HG03442 (cell line): ENCODE measurements around the gene SRRM3.
"Not testable (repeated sequence)": the region's sequence is repeated elsewhere in the genome, so short reads cannot be mapped to it uniquely, and the experiment has no call there.

Experiments used
- ATAC-seq: cut with Tn5 transposase; IDR thresholded peaks from one replicate; pipeline ENCODE4 v1.9.1; 2021; ENCODE audit warnings: mild to moderate bottlenecking, moderate library complexity; ENCODE audit not compliant: unreplicated experiment

The SRRM3 gene

DNA sequence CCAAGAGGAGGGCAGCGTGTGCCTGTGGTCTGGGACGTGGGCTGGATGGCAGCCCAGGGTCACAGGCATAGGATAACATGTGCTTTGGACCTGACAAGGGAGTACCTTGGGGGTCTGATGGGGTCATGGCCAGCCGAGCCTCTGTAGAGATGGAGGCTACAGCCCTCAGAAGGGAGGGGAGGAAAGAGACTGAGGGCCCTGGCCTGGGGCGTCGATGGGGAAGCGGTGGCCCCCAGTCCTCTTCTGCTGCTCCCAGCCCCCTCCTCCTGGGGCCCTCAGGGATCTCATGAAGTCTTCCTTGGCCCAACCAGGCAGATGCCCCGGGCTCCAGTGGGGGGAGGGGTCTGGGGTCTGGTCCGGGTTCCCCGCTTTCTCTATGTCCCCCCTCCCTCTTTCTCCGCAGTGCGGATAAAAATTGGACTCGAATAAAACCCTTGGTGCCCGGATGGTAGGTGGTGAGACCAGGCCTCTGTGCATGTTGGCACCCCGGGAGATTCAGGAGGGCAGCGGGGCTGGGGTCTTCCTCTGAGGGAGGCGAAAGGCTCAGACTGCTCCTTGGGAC lies 85.2 kb downstream of the SRRM3 start:
- no peak for ATAC-seq

DNA sequence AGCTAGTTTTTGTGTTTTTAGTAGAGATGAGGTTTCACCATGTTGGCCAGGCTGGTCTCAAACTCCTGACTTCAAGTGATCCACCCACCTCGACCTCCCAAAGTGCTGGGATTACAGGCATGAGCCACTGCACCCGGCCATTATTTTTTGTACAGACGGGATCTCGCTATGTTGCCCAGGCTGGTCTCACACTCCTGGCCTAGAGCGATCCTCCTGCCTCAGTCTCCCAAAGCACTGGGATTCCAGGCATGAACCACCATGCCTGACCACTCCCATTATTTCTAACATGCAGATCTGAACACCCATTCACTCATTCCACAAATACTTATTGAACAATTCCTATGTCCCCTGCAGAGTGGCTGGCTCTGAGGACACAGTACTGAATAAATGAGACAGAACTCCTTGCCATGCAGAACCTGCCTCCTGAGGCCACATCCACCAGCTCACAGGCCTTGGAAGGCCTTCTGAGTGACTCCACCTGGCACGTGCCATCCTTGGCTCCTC lies 89.2 kb downstream of the SRRM3 start:
- ATAC-seq = not testable (repeated sequence)

DNA sequence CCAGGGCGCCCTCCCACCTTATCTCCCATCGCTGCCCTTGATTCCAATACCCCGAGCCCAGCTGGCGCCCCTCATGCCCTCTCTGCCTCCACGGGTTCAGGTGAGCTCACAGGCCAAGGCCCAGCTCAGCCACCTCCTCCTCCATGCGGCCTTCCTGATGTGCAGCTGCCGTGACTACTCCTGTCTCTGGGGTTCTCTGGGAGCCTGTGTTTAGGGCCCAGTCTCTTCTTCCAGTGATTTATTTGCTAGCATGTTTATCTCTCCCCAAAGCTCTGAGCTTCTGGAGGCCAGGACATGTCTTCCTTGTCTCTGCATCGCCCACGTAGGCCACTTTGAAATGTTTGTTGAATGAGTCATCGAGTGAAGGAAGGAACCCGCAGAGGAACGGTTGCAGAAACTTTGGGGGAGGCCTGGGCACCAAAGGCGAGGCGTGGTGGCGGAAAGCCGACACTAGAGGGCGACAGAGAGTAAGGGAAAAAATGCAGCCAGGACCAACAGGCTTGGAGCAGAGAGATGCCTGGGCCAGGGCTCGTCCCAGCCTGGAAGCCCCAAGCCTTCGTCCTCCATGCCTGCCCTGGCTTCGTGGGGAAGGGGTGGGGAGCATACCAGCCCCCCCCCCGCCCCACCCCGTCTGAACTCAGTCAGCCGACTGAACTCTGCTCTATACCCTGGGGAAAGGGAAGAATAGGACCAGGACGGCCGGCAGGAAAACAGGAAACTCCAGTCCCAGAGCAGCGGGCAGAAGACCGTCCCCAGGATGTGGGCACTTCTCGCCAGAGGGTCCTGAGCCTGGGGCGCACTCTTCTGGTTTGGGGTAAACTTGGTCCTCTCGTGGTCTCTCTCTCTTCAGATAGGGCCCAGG lies 89.9 kb downstream of the SRRM3 start:
- ATAC-seq = peak; percentile 69

DNA sequence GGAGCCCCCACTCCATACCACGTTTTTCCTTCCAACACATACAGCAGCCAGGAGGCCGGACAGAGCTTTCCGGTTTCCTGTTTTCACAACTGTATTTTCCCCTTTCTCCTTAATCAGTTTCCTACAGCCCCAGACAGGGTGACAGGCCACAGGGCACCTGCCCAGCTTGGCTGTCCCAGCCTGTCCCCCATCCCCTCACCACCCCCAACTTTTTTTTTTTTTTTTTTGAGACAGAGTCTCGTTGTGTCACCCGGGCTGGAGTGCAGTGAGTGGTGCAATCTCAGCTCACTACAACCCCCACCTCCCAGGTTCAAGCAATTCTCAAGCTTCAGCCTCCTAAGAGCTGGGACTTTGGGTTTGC lies 90.5 kb downstream of the SRRM3 start:
- ATAC-seq = no peak

DNA sequence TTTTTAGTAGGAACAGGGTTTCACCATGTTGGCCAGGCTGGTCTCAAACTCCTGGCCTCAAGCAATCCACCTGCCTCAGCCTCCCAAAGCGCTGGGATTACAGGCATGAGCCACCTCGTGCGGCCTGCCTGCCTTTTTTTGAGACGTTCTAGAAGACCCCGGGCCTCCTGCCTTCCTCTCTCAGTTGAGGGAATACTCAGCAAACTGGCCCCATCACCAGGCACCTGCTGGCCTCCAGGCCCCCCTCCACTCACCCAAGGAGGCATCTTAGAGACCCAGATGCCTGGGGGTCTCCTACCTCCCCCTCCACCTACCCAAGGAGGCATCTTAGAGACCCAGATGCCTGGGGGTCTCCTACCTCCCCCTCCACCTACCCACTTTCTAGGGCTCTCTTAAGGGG lies 91.2 kb downstream of the SRRM3 start:
- ATAC-seq = not testable (repeated sequence)

DNA sequence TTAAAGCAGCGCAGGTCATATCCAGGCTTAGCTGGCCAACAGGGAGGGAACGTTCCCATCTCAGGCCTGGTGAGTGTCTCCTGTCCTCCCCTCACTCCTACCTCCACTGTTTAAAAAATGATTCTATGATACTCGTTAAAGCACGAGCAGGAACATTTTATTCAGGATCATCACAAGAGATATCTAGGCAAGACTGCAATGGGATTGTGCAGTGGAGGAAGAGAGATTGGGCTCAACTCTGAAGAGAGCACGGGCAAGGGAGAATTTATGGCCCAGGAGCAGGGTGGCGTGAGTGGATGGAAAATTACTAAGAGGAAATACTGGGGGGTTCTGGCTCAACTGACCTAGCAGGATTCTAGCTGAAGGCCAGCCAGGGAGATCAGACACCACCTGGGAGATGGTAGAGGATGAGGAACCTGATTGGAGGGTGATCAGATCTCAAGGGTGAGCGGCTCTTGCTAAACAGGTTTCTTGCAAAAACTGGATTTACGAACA lies 91.8 kb downstream of the SRRM3 start:
- no peak for ATAC-seq

DNA sequence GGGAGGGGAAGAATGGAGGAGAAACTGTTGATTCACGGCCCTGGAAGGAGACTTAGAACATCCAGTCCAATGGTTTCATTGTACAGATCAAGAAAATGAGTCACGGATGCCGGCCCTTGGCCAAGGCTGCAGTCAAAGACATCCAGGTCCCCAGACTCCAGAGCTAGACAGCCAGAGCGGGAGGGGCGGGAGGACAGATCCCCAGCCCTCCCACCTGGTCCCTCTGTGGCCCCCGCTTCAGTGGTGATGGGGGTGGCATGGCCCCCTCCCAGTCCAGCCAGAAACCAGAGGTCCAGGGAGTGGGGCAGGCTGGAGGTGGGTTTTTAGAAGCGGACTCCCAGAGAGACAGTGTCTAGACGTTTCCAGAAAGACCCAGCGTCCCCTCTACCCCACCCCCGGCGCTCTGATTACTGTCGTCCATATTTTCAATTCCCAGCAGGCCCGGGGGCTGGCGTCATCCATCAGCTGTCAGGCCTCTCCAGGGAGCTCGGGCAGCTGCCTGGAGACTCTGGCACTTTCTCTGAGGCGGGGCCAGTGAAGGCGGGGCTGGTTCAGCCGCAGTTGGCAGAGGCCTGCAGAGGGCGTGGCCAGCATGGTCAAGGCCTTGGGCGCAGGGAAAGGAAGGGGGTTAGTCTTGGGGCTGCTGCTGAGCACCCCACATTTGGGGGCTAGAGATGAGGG lies 92.8 kb downstream of the SRRM3 start:
- peak; percentile 35 for ATAC-seq

DNA sequence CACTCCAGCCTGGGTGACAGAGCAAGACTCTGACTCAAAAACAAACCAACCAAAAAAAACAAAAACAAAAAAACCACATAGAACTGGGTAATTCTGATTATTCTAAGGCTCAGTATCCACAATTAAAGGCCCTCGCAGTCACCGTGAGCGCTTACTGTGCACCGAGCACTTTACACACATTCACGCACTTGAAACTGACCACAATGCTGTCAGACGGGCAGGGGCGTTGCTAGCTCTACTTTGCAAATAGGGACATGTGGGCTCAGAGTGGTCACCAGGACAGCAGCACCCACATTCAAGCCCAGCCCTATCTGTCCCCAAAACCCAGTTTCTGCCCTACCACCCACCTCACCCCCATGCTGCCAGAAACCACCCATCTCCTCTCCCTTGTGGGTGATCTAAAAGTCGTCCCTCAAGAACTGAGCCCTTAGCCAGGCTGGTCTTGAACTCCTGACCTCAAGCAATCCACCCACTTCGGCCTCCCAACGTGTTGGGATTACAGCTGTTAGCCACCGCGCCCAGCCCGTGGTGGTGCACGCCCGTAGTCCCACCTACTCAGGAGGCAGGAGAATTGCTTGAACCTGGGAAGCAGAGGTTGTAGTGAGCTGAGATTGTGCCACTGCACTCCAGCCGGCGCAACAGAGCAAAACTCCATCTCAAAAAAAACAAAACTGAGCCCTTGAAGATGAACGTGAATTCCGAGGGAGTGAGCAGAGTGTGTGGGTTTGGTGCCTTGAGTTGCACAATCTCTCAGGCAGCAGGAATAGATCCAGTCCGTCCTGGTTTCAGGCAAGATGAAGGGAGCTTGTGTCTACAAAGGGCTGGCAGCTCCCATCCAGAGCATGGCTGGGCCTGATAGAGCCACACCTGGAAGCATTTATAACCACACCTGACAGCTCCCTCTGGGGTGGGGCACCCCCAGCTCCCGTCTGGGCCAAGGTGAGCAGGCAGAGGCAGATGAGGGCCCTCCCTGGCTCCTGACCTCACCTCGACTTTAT lies 95.3 kb downstream of the SRRM3 start:
- ATAC-seq = no peak

DNA sequence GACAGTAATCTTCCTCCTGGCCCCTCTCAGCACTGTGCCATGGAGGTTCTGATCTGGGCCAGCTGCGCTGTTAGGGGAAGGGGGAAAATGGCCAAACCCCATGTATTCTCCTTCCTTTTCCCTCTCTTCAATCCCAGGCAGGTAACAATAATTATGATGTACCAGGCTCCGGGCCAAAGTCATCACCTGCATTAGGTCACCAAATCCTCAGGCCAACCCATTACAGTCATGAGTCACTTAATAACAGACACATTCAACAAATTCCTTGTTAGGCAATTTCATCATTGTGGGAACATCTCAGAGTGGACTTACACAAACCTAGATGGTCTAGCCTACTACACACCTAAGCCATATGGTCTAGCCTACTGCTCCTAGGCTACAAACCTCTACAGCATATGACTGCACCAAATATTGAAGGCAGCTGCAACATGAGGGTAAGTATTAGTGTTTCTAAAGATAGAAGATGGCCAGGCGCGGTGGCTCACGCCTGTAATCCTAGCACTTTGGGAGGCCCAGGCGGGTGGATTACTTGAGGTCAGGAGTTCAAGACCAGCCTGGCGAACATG lies 98.6 kb downstream of the SRRM3 start:
- no peak for ATAC-seq

DNA sequence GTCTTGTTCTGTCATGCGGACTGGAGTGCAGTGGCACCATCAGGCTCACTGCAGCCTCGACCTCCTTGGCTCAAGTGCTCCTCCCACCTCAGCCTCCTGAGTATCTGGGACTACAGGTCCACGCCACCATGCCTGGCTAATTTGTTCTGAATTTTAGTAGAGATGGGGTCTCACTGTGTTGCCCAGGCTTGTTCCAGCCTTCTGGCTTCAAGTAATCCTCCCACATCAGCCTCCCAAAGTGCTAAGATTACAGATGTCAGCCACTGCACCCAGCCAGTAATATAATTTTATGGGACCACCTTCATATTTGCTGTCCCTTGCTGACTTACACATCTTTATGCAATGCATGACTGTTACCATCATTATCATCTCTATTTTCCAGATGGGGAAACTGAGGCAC lies 99.3 kb downstream of the SRRM3 start:
- no peak for ATAC-seq

DNA sequence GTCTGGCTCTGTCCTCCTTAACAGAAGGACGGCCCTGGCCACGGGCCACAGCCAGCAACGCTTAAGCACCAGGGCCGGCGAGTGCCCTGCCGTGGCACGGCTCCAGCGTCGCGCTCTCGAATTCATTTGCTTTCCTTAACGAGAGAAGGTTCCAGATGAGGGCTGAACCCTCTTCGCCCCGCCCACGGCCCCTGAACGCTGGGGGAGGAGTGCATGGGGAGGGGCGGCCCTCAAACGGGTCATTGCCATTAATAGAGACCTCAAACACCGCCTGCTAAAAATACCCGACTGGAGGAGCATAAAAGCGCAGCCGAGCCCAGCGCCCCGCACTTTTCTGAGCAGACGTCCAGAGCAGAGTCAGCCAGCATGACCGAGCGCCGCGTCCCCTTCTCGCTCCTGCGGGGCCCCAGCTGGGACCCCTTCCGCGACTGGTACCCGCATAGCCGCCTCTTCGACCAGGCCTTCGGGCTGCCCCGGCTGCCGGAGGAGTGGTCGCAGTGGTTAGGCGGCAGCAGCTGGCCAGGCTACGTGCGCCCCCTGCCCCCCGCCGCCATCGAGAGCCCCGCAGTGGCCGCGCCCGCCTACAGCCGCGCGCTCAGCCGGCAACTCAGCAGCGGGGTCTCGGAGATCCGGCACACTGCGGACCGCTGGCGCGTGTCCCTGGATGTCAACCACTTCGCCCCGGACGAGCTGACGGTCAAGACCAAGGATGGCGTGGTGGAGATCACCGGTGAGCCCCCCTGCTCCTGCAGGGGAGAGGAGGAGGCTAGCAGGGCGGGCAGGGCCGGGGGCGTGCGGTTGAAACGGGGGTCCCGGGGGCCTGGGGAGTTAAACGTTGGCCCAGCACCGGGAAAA lies 100.9 kb downstream of the SRRM3 start, which contains the start of gene HSPB1:
Gene HSPB1 (plus strand): TSS at position 327 of the 855 bp plus-strand sequence. CDS start 40 bp downstream, at position 367.
- peak; percentile 64 for ATAC-seq

DNA sequence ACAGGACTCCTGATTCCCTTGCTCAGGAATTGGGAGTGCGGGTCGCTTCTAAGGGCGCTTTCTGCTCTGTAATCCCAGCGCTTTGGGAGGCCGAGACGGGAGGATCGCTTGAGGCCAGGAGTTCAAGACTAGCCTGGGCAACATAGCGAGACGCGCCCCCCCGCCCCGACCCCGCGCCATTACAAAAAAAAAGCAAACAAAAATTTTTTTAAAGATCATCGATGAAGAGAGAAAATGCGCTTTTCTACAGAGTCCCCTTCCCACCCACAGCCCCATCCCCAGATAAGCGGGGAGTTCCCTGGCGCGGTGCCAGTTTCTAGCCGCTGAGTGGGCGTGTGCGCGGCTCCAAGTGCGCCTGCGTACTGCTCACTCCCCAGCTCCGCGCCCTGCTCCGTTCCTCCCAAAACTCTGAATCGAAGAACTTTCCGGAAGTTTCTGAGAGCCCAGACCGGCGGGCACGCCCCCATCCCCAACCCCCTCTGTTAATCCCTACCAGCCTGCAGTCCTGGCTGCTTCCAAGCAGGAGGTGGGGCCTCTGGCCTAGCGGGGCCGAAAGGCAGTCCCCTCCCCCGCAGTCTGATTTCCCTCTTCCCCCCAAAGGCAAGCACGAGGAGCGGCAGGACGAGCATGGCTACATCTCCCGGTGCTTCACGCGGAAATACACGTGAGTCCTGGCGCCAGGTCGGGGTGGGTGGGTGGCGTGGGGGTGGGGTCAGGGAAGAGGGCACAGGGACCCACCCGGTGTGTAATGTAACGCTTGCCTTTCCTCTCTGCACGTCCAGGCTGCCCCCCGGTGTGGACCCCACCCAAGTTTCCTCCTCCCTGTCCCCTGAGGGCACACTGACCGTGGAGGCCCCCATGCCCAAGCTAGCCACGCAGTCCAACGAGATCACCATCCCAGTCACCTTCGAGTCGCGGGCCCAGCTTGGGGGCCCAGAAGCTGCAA lies 101.8 kb downstream of the SRRM3 start:
- ATAC-seq = peak; percentile 48

DNA sequence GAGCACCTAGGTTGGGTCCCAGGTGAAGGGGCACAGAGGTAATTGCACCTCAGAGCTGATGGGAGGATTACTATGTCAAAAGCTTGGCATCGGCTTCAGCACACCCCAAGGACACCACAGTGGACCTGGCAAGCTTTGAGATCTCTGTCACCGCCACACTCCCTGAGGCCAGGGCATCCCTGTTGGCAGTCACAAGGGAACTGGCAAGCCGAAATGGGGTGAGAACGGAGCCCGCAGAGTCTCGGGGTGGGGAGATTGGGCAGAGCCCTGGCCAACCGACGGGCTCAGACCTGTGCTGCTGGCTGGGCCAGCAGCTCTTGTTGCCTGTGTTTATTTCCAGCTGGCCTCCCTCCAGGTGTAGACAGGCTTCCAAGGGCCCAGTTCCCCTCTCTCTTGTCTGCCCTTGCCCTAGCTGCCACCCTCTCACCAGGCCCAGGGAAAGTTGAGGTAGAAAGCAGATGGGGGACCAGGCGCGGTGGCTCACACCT lies 103.2 kb downstream of the SRRM3 start:
- ATAC-seq = no peak

DNA sequence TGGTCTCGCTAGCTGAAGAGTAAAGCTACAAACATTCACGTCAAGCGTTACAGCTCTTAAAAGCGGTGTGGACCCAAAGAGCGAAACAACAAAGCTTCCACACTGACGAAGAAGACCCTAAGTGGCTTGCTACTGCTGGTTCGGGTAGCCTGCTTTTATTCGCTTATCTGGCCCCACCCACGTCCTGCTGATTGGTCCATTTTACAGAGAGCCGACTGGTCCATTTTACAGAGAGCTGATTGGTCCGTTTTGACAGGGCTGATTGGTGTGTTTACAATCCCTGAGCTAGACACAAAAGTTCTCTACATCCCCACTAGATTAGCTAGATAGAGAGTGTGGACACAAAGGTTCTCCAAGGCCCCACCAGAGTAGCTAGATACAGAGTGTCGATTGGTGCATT lies 107.2 kb downstream of the SRRM3 start:
- not testable (repeated sequence) for ATAC-seq

DNA sequence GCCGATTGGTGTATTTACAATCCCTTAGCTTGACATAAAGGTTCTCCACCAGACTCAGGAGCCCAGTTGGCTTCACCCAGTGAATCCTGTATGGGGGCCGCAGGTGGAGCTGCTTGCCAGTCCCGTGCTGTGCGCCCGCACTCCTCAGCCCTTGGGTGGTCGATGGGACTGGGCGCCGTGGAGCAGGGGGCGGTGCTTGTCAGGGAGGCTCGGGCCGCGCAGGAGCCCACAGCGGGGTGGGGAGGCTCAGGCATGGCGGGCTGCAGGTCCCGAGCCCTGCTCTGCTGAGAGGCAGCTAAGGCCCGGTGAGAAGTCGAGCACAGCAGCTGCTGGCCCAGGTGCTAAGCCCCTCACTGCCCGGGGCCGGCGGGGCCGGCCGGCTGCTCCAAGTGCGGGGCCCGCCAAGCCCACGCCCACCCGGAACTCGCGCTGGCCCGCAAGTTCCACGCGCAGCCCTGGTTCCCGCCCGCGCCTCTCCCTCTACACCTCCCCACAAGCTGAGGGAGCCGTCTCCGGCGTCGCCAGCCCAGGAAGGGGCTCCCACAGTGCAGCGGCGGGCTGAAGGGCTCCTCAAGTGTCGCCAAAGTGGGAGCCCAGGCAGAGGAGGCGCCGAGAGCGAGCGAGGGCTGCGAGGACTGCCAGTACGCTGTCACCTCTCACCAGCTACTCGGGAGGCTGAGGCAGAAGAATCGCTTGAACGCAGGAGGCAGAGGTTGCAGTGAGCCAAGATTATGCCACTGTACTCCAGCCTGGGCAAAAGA lies 107.8 kb downstream of the SRRM3 start:
- ATAC-seq = not testable (repeated sequence)

DNA sequence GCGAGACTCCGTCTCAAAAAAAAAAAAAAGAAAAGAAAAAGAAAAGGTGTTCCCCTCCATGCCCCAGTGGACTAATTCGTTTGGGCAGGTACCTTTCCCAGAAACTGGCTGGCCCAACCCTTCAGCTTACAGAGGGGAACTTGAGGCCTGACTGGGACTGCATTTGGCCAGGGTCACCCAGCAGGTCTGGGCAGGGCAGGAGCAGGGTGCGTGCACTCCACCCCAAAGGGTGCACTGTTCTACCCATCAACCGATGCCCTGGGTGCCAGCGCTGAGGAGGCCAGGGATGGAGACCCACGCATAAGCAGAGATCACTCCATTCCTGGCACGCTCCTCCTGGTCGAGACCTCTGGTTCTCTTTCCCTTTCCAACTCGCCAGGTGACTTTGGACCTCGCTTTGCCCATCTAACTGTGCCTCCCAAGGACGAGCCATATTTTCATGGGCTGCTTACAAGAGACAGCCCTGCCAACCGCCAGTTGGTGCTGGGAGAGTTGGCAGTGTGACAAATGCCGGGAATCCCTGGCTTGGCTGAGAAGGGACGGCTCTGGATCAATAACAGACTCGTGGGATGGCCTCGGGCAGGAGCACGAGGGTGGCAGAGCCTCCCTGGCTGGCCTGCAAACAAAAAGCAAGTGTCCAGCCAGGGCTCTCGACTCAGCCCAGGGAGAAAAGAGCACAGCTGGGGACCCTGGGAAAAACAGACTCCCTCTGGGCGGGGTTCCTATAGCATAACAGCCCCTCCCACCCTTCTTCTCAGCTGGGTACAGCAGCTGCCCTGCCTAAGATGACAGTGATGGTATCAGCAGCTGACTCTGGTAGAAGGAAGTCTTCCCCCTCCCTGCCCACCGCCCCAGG lies 108.6 kb downstream of the SRRM3 start:
- no peak for ATAC-seq
